ENCODE results near the gene OR2AG2.
A peak's percentile ranks its signal among the peaks of the same experiment; 100 is the strongest.

DNA sequence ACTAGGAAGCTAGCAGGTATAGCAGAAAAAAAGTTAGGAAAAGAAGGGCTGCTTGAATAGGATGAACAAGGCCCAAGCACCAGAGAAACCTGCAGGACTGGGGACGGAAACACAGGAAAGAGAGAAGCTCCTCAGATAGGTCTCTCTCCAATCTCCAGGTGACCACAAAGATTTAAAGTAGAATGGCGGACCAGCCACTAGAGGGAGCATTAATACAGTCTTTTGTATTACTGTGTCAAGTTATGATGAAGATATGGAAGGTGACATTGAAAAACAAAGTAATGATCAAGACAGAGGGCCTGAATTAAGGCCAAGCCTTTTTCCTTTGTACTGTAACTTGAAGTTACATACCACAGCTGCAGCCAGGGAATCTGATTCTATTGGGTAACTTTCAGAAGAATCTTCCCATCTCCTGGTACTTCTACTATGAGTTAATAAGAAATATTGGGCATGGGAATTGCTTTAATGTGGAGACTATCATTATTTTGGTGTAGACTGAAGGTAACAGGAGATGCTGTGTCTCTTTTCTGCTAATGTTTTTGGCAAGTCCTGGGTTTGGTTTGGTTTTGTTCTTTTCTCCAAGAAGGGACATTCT, 33.8 kb downstream of the OR2AG2 start:
- TF ChIP-seq, protein P1, sequence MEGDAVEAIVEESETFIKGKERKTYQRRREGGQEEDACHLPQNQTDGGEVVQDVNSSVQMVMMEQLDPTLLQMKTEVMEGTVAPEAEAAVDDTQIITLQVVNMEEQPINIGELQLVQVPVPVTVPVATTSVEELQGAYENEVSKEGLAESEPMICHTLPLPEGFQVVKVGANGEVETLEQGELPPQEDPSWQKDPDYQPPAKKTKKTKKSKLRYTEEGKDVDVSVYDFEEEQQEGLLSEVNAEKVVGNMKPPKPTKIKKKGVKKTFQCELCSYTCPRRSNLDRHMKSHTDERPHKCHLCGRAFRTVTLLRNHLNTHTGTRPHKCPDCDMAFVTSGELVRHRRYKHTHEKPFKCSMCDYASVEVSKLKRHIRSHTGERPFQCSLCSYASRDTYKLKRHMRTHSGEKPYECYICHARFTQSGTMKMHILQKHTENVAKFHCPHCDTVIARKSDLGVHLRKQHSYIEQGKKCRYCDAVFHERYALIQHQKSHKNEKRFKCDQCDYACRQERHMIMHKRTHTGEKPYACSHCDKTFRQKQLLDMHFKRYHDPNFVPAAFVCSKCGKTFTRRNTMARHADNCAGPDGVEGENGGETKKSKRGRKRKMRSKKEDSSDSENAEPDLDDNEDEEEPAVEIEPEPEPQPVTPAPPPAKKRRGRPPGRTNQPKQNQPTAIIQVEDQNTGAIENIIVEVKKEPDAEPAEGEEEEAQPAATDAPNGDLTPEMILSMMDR (IDR thresholded peaks at IDR 0.05): peak; percentile 49 to 68 (median 58)
- TF ChIP-seq EP300 (IDR thresholded peaks at IDR 0.05; ENCODE audit: low read depth): no peak
- TF ChIP-seq POLR2A (IDR thresholded peaks at IDR 0.05): no peak
- TF ChIP-seq POLR2AphosphoS5 (IDR thresholded peaks at IDR 0.05): no peak

Data from transverse colon (tissue), 4 donors.